ENCODE results near the gene POLD1.

The POLD1 gene

DNA sequence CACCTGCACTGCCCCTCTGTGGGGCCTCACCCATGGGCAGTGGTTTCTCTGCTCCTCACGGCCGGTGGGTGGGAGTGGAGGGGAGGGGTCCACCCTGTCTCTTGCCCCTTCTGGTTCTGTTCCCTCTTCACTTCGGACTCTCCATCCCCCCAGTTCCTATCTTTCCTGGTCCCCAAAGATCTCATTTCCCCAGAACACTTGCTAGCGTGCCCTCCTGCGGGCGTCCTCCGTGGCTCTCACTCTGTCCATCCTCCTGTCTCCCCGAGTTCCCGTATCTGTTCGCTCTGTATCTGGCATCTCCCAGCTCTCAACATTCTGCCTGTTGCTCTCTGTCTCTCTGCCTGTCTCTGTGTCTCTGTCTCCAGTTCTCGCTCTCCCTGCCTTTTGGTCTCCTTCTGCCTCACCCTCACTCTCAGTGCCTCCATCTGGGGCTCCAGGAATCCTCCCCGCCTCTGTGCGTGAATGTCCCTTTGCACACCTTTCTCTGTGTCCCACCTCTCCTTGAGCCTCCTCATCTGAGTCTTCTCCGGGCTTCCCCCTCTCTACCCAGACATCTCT, 35.0 kb downstream of the POLD1 start:
- no peak for DNase-seq

- DNase-seq: no peak
Observed at GRCh38 chr19:50419580-50420035, 35.5 kb downstream of the POLD1 start.

DNA sequence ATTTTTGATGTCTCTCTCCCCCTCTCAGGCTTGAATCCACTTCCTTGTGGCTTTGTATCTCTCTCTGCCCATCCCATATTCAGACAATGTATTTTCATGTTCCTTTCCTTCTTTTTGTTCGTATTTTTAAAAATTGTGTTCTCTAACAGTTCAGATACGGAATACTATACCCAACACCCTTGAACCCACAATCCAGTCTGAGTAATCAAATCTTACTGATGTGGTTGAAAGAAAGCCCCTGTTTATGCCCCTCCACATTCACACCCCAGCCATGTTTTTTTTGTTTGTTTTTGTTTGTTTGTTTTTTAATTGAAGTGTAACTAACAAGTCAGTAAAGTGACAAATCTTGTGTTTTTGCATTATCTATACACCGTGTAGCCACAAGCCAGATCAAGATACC, 36.0 kb downstream of the POLD1 start:
- DNase-seq: no peak

DNA sequence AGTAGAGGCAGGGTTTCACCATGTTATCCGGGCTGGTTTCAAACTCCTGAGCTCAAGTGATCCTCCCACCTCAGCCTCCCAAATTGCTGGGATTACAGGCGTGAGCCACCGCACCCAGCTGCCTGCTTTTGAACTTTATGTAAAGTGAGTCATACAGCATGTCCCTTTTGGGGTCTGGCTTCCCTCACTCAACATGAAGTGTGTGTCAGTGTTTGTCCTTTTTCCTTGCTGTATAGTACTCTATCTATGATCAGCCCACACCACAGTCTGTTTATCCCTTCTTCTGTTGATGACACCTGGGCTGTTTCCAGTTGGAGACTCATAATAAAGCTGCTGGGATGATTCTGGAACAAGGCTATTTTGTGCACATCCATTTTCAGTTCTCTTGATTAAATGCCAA, 36.7 kb downstream of the POLD1 start:
- no peak for DNase-seq

DNA sequence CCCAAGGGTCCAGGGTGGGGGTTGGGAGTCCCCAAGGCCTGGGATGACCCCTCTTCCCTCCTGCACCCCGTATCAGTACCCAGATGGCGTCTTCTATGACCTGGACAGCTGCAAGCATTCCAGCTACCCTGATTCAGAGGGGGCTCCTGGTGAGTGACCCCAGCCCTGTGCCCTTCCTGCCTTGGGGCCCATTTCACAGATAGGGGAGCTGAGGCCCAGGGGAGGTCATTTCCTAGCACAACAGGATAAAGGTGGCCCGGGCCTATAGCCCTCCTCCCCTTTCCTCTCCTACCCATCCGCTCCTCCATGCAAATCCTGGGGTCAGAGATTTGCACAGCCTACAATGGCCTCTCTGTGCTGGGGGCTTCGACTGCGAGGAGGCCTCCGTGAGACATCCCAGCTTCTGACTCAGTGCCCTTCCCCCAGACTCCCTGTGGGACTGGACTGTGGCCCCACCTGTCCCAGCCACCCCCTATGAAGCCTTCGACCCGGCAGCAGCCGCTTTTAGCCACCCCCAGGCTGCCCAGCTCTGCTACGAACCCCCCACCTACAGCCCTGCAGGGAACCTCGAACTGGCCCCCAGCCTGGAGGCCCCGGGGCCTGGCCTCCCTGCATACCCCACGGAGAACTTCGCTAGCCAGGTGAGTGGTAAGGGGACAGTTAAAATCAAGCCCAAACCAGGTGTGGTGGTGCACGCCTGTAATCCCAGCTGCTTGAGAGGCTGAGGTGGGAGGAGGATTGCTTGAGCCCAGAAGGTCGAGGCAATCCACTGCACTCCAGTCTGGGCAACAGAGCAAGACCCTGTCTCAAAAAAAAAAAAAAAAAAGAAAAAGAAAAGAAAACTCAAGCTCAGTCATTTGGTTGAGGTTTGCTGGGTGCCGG, 38.5 kb downstream of the POLD1 start:
- DNase-seq: no peak

DNA sequence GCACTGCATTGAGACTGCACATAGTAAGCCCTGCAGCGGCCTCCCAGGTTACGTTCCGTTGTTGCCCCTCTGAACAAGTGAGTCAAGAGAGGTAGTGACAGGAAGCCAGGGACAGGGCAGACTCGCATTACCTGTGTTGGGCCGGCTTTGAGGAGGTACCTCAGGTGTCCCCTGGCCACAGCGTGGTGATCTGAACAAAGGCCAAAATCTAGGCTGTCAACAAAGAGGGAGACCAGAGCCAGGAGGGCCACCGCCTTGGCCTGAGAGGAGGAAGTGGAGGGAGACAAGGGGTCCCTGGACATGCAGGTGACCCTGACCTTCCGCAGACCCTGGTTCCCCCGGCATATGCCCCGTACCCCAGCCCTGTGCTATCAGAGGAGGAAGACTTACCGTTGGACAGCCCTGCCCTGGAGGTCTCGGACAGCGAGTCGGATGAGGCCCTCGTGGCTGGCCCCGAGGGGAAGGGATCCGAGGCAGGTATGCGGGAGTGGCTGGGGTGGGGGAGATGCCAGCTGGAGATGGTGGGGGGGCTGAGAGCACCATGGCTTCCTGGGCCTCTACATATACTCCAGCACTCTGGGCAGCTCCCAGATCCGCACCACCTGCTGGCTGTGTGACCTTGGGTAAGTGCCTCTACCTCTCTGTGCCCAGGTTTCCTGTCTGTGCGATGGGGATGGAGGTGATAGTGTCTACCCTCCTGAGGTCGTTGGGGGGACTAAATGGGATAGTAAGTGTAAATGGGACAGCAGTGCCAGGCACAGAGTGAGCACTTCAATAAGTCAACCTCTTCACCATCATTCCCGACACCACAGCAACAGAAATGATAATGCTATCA, 39.3 kb downstream of the POLD1 start:
- no peak for DNase-seq

DNA sequence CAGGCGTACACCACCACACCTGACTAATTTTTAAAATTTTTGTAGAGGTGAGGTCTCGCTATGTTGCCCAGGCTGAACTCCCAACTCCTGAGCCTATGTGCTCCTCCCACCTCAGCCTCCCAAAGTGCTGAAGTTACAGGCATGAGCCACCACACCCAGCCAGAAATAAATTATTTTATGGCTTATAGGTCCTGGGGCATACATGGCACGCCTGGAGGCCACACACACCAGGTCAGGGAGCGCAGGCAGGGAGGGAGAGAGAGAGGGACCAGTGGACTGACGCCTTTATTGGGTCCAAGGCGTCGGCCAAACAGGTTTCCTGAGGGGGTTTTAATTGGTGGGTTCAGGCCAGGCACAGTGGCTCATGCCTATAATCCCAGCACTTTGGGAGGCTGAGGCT, 41.4 kb downstream of the POLD1 start:
- DNase-seq: no peak

DNA sequence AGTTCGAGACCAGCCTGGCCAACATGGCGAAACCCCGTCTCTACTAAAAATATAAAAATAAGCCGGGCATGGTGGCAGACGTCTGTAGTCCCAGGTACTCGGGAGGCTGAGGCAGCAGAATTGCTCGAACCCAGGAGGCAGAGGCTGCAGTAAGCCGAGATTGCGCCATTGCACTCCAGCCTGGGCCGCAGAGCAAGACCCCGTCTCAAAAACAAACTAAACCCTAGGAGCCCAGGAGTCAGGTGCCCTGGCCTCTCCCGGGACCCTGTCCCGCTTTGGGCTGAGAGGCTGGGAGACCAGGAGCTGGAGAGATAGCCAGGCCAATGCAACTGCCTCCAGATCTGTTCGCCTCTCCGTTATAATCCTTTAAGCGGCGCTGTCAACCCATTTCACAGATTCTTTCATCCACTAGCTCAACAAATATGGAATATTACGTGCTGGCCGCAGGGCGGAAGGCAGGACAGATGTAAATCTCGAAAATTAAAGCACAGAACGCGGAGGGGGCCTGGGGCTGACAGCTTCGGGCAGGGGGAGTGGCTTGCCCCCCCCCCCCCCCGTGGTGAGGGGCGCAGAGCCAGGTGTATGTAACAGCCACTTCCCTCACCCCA, 43.3 kb downstream of the POLD1 start:
- no peak for DNase-seq

- DNase-seq: peak; percentile 12
Observed at GRCh38 chr19:50427997-50428425, 43.9 kb downstream of the POLD1 start.

GRCh38 chr19:50428772-50429463, 44.8 kb downstream of the POLD1 start:
- no peak for DNase-seq

GRCh38 chr19:50430888-50431342, 46.8 kb downstream of the POLD1 start:
- no peak for DNase-seq

DNA sequence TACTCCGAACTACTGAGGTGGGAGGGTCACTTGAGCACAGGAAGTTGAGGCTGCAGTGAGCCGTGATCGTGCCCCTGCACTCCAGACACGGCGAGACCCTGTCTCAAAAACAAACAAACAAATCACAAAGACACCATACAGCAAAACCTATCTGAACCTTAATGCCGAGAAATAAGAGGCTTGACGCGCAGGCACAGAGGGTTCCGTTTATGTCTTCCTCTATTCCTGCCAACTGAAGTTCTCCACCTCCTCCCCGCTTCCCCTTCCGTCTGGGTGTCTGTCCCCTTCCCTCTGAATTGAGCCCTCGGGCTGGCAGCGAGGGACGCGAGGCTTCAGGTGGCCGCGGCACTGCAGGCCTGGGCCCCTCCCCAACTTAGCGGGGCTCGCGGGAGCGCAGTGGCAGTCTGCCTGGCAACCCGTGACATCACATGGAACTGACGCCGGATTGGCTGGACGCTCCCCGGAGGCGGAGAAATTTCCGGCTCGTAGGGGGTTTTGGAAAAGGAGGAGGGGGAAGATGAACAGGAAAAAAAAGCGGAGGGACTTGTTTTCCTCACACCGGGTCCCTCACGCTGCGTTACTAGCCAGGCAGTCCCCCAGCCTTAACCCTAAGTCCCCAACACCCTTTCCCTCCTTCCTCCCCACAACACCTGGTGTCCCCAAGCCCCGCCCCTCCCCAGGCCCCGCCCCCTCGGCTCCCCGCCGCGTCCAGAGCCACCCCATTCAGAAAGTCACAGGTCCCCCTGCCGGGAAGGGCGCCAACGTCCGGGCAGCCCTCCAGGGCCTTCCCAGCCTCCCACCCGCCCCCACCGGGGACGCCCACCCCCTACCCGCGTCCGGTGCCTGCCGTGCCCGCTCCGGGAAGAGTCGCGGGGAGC, 47.4 kb downstream of the POLD1 start:
- DNase-seq: peak; percentile 87

GRCh38 chr19:50432221-50433028, 48.3 kb downstream of the POLD1 start, which contains the start of gene MYBPC2:
Gene MYBPC2 (plus strand): TSS chr19:50432892. CDS start chr19:50432954, 62 bp downstream.
- DNase-seq: no peak

DNA sequence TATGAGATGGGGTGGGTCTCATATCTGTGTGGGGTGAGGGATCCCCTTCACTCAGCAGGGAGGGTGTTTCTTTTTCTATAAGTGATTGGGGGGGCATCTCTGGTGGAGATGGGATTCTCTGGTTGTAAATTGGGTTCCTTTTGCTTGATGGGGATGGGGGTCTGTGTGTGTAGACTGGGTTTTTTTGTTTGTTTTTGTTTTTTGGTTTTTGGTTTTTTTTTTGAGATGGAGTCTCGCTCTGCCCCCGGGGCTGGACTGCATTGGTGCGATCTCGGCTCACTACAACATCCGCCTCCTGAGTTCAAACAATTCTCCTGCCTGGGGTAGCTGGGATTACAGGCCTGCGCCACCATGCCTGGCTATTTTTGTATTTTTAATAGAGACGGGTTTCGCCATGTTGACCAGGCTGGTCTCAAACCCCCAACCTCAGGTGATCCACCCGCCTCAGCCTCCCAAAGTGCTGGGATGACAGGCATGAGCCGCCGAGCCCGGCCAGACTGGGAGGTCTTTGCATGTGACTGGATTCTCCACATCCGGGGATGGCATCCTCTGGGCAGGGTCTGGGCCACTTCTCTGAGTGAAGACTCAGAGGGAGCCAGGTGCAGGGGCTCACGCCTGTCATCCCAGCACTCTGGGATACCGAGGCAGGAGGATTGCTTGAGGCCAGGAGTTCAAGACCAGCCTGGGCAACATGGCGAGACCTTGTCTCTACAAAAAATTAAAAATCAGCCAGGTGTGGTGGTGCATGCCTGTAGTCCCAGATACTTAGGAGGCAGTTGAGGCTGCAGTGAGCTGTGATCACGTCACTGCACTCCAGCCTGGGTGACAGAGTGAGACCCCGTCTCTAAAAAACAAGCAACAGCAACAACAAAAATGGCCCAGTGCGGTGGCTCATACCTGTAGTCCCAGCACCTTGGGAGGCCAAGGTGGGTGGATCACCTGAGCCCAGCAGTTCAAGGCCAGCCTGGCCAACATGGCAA, 49.3 kb downstream of the POLD1 start:
- no peak for DNase-seq

- no peak for DNase-seq
Observed at GRCh38 chr19:50434525-50434924, 50.4 kb downstream of the POLD1 start.

DNA sequence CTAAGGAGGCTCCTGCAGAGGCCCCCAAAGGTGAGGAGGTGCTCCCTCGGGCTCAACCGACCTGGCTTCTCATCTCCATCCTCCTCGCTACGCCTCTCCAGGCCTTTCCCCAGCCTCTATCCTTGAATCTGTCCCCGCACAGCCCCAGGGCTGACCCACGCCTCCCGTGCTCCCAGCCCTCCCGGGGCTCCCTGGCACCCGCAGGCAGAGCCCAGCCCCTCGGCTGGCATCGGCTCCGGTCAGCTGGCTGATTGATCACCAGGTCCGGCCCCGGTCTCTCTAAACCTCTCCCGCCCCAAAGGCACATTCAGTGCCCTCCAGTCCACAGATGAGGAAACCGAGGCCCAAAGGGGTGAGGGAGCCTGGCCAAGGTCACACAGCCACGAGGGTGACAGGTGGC, 51.1 kb downstream of the POLD1 start:
- DNase-seq: no peak

GRCh38 chr19:50435627-50436026, 51.5 kb downstream of the POLD1 start:
- DNase-seq: no peak

- DNase-seq: no peak
Observed at GRCh38 chr19:50437862-50438449, 53.8 kb downstream of the POLD1 start.
